Erythroblast (primary cell): ENCODE results near the gene ARHGEF4.
"Not testable (repeated sequence)": the region's sequence is repeated elsewhere in the genome, so short reads cannot be mapped to it uniquely, and the experiment has no call there.

Experiments
- GATA1 ChIP-seq: IDR thresholded peaks from 2 replicates; pipeline ENCODE4 v1.6.1; 2011; ENCODE audit warnings: low read depth, mild to moderate bottlenecking, control low read depth, low read length, moderate library complexity
- POLR2A ChIP-seq: IDR thresholded peaks from 2 replicates; pipeline ENCODE4 v1.6.1; 2011; ENCODE audit warnings: mild to moderate bottlenecking, low read length

- not testable (repeated sequence) for TF ChIP-seq POLR2A, GATA1
Observed at GRCh38 chr2:130992003-130992402, 155.3 kb downstream of the ARHGEF4 start.
